Coronary artery (tissue), 2 donors: ENCODE data around the gene CHST15.
A peak's percentile ranks its signal among the peaks of the same experiment; 100 is the strongest.

ENCODE experiments used
- DNase-seq: peaks from one replicate; pipeline ENCODE4 v3.0.0-alpha.2; 2017; ENCODE audit warnings: low spot score
- H3K27ac ChIP-seq, 2 donors: fragments of 200-600 bp; sonication (generic); one replicate each; pipeline ENCODE4 v1.5.1; 2016 to 2019
- H3K4me3 ChIP-seq: fragments of 200-600 bp; sonication (generic); 2 replicates; pipeline ENCODE4 v1.5.1; 2016; ENCODE audit warnings: mild to moderate bottlenecking, moderate library complexity
- CTCF ChIP-seq: fragments of 200-600 bp; sonication (generic); IDR thresholded peaks from one replicate; pipeline ENCODE4 v1.5.1; 2019; ENCODE audit warnings: antibody characterized with exemption

The CHST15 gene

GRCh38 chr10:124092250-124092859, 1.0 kb downstream of the CHST15 start:
- no peak for TF ChIP-seq CTCF

GRCh38 chr10:124091646-124092249, 1.6 kb downstream of the CHST15 start:
- no peak for DNase-seq
- peak overlapping the region; percentile 85 for H3K4me3 ChIP-seq
- no peak for TF ChIP-seq CTCF
- peak overlapping the region; percentile 87 for H3K27ac ChIP-seq

More at GRCh38 chr10:124092250-124092859, 1.0 kb downstream of the CHST15 start:
- Histone ChIP-seq H3K4me3 (peak overlapping the region; percentile 85), H3K27ac (peak overlapping the region; percentile 87)
- peak; percentile 78 for DNase-seq

GRCh38 chr10:124090601-124091209, 2.7 kb downstream of the CHST15 start:
- H3K4me3 ChIP-seq = peak overlapping the region; percentile 85
- no peak for DNase-seq
- no peak for TF ChIP-seq CTCF
- H3K27ac ChIP-seq = no peak overlapping the region

- Histone ChIP-seq H3K27ac (no peak overlapping the region), H3K4me3 (no peak overlapping the region)
- no peak for DNase-seq
- no peak for TF ChIP-seq CTCF
Measured at GRCh38 chr10:124089859-124090258, 3.5 kb downstream of the CHST15 start.

GRCh38 chr10:124088915-124089314, 4.5 kb downstream of the CHST15 start:
- no peak for DNase-seq
- Histone ChIP-seq H3K27ac (no peak overlapping the region), H3K4me3 (no peak overlapping the region)
- no peak for TF ChIP-seq CTCF

GRCh38 chr10:124087672-124088634, 5.4 kb downstream of the CHST15 start:
- no peak for TF ChIP-seq CTCF
- no peak overlapping the region for H3K4me3 ChIP-seq
- no peak overlapping the region for H3K27ac ChIP-seq
- no peak for DNase-seq
